Measurements from ENCODE around the gene TSHZ1.

DNA sequence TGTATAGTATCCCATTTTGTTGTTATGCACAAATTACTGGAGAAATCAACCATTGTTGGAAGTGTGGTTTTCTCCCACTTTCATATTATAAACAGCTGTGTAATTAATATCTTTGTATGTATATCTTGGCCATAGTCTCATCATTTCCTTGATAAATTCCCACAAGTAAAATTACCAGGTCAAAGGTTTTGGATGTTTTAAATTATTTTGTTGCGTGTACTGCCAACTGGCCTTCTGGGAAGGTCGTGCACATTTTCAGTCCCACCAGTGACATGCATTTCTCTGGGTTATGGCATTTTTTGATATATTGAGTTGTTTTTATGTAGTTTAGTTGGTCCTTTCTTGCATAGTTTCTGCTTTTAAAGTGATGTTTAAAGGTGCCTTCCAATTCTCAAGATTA is 41.5 kb downstream of the TSHZ1 start:
- TF ChIP-seq CTCF (conservative IDR thresholded peaks at IDR 0.05), result no peak
- TF ChIP-seq EZH2 (IDR thresholded peaks at IDR 0.05; ENCODE audit: low read depth), result no peak

Data from PC-9 (cell line).